HFF-Myc (cell line): Measurements from ENCODE around the gene CTU1.

Experiments used
- DNase-seq: peaks from one replicate; pipeline ENCODE4 v3.0.0-alpha.2; 2011; ENCODE audit warnings: low read depth; ENCODE audit errors: extremely low read depth
- H3K4me3 ChIP-seq: replicated peaks from 2 replicates; pipeline ENCODE4 v1.5.1; 2011; ENCODE audit warnings: low read depth, mild to moderate bottlenecking, control low read depth, low read length
- TF ChIP-seq, protein P1 (sequence below): IDR thresholded peaks from 2 replicates; pipeline ENCODE4 v1.5.1; 2012; ENCODE audit warnings: mild to moderate bottlenecking, low read depth, low read length, control low read depth; ENCODE audit errors: missing control alignments

The CTU1 gene

DNA sequence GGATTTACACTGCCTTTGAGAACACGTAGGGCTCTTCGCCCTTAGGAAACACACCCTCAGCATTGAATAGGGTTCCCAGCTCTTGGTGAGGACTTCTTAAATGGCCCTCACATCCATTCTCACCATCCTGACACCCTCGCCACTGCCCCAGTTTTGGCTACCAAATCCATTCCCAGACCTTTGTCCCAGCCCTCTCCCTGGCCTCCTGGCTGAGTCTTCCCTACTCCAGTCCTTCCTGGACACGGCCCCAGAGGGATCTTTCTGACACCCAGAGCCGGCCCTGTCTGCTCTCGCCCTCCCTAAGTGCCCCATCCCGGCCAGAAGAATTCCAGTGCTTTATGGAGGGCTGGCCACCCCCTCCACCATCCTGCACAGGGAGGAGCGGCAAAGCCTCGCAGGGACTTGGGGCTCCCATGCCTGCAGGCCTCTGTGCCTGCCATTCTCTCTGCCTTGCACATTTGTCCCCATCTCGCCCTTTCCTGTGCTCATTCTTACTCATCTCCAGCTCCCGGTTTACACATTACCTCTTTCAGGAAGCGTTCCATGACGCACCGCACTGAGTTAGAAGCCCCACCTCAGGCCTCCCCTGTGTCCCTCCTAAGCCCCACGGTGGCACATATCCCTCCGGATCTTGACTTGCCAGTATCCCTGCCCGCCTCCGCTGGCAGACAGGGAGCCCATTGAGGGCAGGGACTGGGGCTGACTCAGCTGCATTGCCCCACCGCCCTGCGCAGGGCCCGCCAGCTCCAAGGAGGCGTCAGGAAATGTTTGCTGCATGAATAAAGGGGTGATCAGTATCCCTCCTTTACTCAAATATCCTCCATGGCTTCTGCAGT lies 14.5 kb downstream of the CTU1 start:
- no peak for DNase-seq
- TF ChIP-seq, protein P1, sequence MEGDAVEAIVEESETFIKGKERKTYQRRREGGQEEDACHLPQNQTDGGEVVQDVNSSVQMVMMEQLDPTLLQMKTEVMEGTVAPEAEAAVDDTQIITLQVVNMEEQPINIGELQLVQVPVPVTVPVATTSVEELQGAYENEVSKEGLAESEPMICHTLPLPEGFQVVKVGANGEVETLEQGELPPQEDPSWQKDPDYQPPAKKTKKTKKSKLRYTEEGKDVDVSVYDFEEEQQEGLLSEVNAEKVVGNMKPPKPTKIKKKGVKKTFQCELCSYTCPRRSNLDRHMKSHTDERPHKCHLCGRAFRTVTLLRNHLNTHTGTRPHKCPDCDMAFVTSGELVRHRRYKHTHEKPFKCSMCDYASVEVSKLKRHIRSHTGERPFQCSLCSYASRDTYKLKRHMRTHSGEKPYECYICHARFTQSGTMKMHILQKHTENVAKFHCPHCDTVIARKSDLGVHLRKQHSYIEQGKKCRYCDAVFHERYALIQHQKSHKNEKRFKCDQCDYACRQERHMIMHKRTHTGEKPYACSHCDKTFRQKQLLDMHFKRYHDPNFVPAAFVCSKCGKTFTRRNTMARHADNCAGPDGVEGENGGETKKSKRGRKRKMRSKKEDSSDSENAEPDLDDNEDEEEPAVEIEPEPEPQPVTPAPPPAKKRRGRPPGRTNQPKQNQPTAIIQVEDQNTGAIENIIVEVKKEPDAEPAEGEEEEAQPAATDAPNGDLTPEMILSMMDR = no peak
- H3K4me3 ChIP-seq = no peak overlapping the region

DNA sequence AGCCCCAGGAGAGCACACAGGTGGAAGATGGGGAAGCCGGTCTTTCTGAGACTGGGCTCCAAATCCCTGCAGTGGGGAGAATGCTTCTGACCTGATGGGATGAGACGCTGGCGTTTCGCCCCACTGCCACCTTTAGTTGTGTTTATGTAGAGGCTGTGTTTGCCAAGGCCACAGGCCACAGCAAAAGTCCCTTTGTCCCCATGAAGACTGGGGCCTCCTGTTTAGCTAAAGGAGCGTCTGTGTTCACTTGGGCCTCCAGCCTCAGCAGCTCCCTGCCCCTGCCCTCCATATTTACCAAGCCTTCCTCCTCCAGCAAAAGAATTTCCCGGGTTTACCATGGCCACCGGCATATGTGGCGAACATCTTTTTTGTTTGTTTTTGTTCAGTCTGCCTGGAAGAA lies 15.1 kb downstream of the CTU1 start:
- no peak for DNase-seq
- H3K4me3 ChIP-seq = no peak overlapping the region
- TF ChIP-seq, protein P1 = no peak

DNA sequence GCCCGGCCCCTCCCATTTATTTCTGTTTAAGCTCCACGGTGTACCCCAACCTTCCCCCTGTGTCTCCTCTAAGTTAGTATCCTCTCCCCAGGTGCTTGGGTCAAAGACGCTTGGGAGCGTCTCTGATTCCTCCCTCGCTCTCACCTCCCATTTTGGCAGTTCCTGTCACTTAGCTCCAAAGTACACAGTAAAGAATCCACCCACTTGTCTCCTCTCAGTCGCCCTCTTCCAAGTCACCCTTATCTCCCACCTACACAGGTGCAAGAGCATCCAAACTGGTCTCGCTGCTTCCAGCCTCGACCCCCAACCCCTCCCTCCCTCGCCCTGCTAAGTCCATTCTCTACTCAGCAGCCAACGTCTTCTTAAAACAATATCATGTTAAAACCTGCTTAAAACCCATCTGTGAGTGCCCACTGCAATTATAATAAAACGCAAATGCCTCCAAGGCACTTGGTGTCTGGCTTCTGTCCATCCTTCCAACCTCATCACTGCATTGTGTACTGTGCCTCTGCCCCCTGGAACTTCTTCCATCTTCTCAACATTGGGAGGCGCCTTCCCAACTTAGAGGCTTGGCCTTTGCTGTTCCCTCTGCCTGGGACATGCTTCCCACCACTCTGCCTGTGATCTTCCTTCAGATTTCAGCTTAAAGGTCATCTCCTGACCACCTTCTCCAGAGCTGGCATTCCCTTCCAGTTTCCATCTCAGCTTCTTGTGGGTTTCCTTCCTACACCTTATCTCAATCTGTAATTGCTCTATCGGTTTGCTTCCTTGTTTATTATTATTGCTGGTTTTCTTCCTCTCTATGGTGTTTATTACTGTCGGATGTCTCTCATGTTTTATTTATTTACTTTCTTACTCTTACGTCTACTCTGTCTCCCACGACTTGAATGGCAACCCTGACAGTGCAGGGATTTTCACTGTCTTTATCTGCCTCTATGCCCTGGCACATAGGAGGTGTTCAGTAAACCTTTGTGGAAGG lies 16.0 kb downstream of the CTU1 start:
- no peak for DNase-seq
- no peak overlapping the region for H3K4me3 ChIP-seq
- TF ChIP-seq, protein P1 = no peak

DNA sequence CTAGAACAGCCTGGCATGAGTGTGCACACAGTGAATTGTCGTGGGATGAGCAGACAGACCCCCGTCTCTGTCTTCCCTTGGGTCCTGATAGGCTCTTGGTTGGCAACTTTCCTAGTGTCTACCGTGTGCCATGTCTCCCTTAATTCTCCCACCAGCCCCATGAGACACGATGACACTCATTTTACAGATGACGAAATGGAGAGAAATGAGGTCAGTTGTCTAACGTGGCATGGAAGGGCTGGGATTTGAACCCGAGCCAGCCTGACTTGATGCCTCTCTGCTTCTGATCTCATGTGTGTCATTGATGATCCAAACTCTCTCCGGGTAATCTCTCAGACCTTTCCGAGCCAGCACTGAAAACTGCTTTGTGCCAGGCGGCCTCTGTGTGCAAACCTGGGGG lies 17.1 kb downstream of the CTU1 start:
- no peak for DNase-seq
- TF ChIP-seq, protein P1 = no peak
- H3K4me3 ChIP-seq = no peak overlapping the region

DNA sequence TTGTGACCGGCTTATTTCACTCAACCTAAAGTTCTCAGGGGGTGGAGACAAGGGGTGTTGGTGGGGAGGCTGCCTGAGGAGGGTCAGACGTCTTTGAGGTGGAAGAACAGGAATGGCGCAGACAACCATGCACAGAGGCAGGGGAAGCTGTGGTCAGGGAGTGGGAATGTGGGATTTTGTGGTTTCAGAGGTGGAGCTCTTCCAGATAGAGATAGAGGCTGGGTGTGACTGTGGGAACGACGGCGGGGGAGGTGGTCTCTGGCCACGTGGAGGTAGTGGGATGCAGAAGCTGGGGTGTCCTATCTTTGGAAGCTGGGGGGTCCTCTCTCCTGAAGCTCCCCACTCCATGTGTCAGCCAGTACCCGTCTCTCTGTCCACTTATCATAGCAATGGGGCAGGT lies 17.7 kb downstream of the CTU1 start:
- TF ChIP-seq, protein P1 = no peak
- DNase-seq = no peak
- H3K4me3 ChIP-seq = no peak overlapping the region

DNA sequence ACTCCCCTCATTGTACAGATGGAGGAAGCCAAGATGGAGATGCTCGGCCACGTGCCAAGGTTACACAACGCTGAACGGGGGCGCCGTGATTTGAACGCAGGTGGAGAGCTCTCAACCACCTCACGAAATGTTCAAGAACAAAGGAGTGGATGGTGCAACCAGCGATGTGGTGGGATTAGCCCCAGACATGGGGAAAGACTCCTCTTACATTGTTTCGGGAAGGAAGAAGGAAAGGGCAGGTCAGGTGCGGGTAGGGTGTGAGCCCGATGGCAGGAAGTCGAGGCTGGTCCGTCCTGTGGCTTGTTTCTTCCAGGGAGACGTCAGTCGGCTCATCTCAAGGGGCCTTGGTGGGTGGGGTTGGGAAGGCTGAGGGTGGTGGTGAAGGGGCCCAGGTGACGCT lies 18.4 kb downstream of the CTU1 start:
- DNase-seq = no peak
- no peak overlapping the region for H3K4me3 ChIP-seq
- TF ChIP-seq, protein P1 = no peak
